Superior temporal gyrus (tissue), 1 donor: Measurements from ENCODE around the gene TCP11.

Source experiments
- DNase-seq: peaks from one replicate; pipeline ENCODE4 v3.0.0-alpha.2; 2016; ENCODE audit errors: extremely low spot score

Gene TCP11

GRCh38 chr6:35141007-35141655 lies at the start of gene TCP11:
TSS of gene TCP11 (minus strand) at chr6:35141339. CDS start at chr6:35140870, 469 bp downstream.
- no peak for DNase-seq

DNA sequence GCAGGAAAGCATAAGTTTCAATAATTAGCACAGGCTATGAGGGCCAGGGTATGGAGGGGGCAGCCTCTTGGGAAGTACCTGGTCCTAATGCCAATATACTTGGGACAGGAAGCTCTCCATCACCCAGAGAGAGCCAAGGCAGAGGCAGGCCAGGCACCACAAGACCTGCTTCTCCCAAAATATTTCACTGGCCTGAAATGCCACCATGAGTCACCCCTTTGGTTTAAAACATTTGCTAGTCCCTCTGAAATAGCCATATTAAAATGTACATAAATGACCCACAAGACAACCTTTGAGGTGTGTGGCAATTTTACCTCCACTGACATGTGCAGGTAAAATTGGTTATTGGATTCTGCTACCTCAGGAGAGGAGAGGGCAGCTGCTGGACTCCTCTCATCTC lies 49.2 kb upstream of the TCP11 start:
- DNase-seq: no peak

GRCh38 chr6:35188886-35189285 lies 47.7 kb upstream of the TCP11 start:
- no peak for DNase-seq

- DNase-seq: no peak
Observed at GRCh38 chr6:35186571-35186970, 45.4 kb upstream of the TCP11 start.

- DNase-seq: no peak
Observed at GRCh38 chr6:35185971-35186370, 44.8 kb upstream of the TCP11 start.

DNA sequence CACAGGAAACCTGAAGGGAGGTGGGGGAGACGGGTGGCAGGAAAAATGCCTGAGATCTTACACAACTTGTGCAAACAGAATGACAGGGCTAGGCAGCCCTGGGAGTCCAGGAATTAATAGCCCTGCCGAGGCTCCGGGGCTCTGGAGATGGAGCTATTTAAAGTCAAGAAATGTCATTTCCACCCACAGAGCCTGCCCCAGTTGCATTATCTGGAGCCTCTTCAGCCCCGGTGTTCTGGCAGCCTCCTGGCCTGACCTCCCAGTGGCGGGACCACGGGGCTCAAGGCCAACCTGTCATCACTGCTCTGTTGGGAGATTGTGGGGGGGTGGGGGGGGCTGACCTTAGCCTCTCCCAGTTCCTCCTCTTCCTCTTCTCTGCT lies 44.2 kb upstream of the TCP11 start:
- DNase-seq: no peak

DNA sequence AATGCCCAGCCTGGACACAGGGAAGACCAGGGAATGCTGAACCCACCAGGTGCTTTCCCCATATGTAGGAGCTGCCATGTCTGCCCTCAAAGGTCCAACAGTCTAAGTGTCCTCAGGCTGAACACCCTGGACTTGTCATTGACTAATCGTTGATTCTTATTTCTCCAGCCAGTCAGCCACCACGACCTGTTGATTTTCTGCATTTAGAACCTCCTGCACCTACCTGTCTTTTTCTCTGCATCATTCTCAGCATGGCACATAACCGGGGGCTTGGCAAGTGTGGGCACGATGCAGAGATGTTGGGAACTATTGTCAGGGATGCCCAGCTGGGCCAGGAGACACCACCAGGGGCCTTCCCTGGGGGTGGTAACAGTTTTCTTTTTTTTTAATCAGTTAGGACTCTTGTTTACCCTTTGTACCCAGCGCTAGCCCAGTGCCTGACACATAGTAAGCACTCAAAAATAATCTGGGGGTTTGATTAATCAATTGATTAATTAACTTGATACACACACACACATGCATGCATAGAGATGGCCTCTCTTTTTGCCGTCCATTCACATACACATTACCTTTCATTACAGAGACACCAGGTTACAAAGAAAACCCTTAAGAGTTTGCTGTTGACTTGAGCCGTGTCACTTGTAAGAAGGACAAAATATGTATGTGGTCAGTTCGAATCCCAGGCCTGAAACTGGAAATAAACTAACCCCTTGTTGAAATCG lies 43.6 kb upstream of the TCP11 start:
- no peak for DNase-seq

- no peak for DNase-seq
Observed at GRCh38 chr6:35183935-35184334, 42.8 kb upstream of the TCP11 start.

GRCh38 chr6:35183281-35183680 lies 42.1 kb upstream of the TCP11 start:
- DNase-seq: no peak

DNA sequence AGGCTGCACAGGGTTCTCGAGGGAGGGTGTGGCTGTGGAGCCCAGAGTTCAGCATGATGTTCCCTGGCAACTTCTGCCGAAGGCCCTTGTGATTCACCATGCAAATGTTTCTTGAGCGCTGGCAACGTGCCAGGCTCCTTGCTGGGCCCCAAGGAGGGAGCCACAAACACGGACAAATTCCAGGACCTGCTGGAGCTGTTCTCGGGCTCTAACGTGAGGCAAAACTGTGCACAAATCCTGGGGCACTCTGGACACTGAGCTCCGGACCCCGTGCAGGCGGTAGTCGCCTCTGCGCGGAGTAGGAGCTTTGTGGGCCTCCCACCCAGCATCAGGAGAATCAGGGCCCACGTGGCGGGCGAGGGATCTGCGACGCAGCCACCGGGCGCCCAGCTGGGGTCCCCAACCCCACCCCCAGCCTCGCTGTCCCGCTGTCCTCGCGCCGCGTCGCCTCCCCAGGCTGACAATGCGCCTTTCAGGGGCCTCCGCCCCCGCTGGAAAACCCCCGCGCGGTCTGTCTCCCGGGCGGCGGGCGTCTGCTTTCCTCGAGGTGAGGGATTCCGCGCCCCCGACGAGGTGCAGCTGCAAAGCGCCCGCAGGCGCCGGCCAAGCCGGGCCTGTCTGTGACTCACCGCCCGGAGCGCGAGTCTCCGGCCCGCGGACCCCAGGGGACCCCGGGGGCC lies 40.9 kb upstream of the TCP11 start:
- DNase-seq: no peak

GRCh38 chr6:35181308-35181932 lies 40.3 kb upstream of the TCP11 start:
- DNase-seq: no peak

GRCh38 chr6:35179901-35180535 lies 38.9 kb upstream of the TCP11 start:
- DNase-seq: no peak

- no peak for DNase-seq
Observed at GRCh38 chr6:35178932-35179832, 38.0 kb upstream of the TCP11 start.

DNA sequence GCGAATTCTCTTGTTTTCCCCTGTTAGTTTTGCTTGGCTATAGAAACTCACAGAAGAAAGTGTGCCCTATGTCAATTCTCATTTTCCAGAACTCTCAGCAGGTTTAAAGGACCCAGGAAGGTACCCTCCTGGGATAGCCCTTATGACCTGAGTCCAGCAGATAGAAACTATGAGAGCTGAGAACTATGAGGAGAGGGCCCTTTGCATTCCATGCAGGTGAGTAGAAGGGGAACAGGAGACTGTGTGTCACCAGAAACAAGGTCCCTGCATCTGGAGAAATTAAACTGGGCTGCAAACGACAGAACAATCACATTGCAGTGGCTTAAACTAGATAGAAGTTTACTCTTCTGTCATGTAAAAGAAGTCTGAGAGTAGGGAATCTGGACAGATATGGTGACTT lies 36.9 kb upstream of the TCP11 start:
- no peak for DNase-seq

- no peak for DNase-seq
Observed at GRCh38 chr6:35177596-35177995, 36.5 kb upstream of the TCP11 start.

- no peak for DNase-seq
Observed at GRCh38 chr6:35177157-35177556, 36.0 kb upstream of the TCP11 start.

DNA sequence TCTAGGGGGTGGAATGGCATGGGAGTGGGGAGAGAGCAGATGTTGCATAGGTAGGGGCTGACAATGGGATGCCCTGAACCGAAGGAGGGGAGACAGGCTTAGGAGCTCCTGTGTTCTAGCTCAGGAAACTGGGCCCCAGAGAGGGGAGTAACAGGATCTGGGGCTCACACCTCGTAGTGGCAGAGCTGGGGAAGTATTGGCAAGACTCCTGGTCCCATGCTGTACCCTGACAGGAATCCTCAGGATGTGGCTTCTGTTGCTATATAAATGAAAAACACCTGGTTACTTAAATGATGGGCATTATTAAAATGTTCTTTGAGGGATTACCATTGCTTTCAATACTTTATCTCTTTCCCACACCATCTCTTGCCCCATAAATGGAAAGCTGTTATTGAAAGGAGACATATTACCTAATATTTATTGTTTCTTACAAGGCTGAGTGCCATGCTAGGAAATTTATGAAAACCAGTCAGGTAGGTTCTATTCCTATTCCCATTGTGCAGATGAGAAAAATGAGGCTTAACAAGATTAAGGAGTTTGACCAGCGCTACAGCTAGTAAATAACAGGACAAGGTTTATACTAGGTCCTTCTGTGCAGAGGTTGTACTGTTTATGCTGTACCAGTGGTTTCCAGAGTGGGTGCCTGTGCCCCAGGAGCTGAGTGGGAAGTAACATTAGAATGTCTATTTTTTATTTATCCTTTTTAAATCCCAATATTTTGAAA lies 35.3 kb upstream of the TCP11 start:
- DNase-seq: no peak

DNA sequence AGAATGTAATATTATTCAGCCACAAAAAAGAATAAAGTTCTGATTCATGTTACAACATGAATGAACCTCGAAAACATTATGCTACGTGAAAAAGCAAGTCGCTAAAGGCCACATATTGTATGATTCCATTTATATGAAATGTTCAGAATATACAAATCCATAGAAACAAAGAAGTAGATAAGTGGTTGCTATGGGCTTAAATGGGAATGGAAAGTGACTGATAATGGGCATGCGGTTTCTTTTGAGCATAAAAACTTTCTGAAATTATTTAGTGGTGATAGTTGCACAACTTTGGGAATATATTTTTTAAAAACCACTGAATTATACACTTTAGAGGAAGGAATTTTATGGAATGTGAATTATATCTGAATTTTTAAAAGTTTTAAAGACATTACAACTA lies 33.4 kb upstream of the TCP11 start:
- DNase-seq: no peak

DNA sequence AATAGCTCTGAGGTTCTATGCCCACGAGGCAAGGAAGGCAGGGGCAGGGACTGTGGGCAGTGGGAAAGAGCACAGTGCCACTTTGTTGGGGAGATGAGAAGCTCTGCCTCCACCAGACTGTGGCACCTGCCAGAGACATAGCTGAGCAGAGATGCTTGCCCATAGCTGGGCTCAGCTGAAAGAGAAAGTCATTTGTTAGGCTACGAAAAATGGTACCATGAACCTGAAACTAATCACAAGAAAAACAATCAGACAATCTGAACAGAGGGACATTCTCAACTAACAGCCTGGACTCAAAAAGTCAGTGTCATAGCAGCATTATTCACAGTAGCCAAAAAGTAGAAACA lies 32.9 kb upstream of the TCP11 start:
- DNase-seq: no peak

DNA sequence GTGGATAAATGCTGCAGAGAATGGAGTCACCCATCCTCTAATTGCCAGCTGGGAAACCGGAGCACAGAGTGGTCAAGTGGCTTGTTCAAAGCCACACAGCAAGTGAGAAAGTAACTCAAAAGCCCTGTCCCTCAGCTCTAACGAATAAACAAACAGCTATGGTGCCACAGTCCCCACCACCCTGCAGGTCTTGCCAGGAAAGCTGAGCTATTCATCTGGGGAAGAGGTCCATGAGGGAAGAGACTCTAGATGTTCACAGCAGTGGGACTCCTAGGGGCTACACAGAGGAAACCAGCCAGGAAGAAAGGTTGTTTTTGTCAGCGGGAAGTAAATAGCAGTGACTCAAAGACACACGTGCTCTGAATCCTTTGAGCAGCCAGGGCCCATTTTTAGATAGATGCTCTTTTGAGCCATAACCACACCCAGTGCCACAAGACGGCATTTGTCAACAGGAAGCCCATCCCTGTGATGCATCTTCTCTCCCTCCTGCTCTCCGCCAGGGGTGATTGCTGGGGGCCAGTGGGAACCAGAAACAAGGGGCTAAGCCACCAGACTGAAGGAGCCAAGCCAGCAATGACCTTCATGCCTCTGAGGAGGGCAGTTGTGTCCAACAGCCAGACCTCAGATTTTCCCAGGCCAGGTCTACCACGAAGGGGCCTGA lies 32.4 kb upstream of the TCP11 start:
- no peak for DNase-seq
